Lower leg skin (tissue), 4 donors: Measurements from ENCODE around the gene TECTA. TPM values are rescaled to one million over a fixed set of nuclear protein-coding genes. Genes with fewer than 3 reads are reported as not detected.
"Not testable (repeated sequence)": the region's sequence is repeated elsewhere in the genome, so short reads cannot be mapped to it uniquely, and the experiment has no call there.

Source experiments
- DNase-seq, 2 donors: peaks; one replicate each; pipeline ENCODE4 v3.0.0-alpha.2; 2019; ENCODE audit warnings: low spot score in 2 of 2
- H3K4me3 ChIP-seq: fragments of 200-600 bp; sonication (generic); 2 replicates; pipeline ENCODE4 v1.5.1; 2017; ENCODE audit warnings: mild to moderate bottlenecking, low read depth; ENCODE audit not compliant: poor library complexity, severe bottlenecking
- POLR2A ChIP-seq, 2 donors: fragments of 450-650 bp; IDR thresholded peaks; one replicate each; pipeline ENCODE4 v1.6.1; 2016 to 2017; ENCODE audit warnings: antibody characterized with exemption in 2 of 2, mild to moderate bottlenecking in 1 of 2, moderate library complexity in 1 of 2
- WGBS, 2 donors: methylation state at CpG; one replicate each; pipeline ENCODE4 v1.1.5; 2018; 5-methylcytosine and 5-hydroxymethylcytosine counted together
- intact Hi-C: fragments of 100-400 bp; cut with DNase I; formaldehyde crosslinking; loops from one replicate; pipeline ENCODE4 v1.15.0; 2023; ENCODE audit warnings: low total_unique reads
- total RNA-seq, 4 donors: library from RNA; depleted of rRNA; stranded (reverse); fragments of >200 nt; gene quantifications; one replicate each; pipeline ENCODE4 v1.1.0, GENCODE V29; 2016
- TF ChIP-seq, protein P1 (sequence below), 3 donors: fragments of 450-650 bp; IDR thresholded peaks; one replicate each; pipeline ENCODE4 v1.5.1; 2016; ENCODE audit warnings: antibody characterized with exemption in 3 of 3, mild to moderate bottlenecking in 3 of 3, moderate library complexity in 2 of 3

The TECTA gene
- total RNA-seq, 4 donors from 2014 or later = 0.08 to 1.2 (median 0.20) TPM

DNA sequence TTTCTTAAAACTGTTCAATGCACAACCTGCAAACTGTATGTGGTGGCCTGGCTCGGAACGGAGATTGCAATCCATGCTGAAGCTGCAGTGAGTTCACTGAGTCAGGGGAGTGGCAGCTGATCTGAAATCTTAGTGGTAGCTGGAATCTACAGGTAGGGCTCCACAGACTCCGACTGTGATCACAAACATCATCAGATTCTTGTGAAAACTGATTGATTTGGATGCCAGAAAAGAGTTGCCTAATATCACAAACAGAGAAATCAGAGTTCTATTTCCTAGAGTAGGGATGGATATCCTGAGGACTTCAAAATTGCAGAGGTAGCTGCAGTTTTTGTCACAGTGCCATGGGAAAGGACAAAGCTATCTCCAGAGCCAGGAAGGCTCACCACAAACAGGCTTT lies 134.0 kb downstream of the TECTA start:
- WGBS, 2 donors = 74 to 81% methylated on average over 3 of the region's 3 CpGs
- TF ChIP-seq, protein P1, sequence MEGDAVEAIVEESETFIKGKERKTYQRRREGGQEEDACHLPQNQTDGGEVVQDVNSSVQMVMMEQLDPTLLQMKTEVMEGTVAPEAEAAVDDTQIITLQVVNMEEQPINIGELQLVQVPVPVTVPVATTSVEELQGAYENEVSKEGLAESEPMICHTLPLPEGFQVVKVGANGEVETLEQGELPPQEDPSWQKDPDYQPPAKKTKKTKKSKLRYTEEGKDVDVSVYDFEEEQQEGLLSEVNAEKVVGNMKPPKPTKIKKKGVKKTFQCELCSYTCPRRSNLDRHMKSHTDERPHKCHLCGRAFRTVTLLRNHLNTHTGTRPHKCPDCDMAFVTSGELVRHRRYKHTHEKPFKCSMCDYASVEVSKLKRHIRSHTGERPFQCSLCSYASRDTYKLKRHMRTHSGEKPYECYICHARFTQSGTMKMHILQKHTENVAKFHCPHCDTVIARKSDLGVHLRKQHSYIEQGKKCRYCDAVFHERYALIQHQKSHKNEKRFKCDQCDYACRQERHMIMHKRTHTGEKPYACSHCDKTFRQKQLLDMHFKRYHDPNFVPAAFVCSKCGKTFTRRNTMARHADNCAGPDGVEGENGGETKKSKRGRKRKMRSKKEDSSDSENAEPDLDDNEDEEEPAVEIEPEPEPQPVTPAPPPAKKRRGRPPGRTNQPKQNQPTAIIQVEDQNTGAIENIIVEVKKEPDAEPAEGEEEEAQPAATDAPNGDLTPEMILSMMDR (IDR thresholded peaks at IDR 0.05) = no peak
- TF ChIP-seq POLR2A (IDR thresholded peaks at IDR 0.05) = no peak
- DNase-seq = no peak
- no peak overlapping the region for H3K4me3 ChIP-seq
- intact Hi-C loops = no loop called here

DNA sequence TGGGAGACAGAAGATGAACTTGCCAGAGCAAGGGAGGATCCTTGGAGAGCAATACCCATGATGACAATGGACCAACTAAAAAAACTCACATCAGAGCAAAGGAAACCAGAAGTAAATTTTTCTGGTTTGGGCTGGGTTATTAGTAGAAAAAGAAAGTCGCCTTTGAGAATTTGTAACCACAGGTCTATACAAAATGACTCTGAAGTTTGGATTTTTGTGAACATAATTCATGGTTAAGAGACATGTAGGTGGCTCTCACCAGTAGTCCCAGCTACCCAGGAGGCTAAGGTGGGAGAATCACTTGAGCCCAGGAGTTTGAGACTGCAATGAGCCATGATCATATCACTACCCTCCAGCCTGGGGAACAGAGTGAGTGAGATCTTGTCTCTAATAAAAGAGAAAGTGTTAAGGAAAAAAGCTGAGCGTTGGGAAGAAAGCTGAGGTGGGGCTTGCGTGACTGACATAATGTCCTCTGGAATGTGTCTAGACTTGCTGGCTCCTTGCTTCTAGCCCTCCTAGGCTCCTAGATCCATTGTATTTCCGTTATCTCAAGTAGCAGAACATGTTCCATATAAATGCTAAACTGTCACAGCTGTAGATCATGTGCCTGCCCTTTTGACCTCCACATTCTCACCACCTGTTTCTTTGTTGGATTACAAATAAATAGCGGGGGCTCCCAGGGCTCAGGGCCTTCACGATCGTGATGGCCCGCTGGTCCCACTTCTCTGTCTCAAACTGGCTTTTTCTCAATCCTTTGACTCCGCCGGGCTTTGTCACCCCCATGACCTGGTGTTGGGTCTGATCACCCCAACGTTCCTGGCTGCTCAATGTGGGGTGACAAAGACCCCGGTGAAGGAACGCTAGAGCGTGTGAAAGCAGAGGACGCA lies 135.3 kb downstream of the TECTA start:
- no peak overlapping the region for H3K4me3 ChIP-seq
- intact Hi-C loops = no loop called here
- TF ChIP-seq, protein P1 (IDR thresholded peaks at IDR 0.05) = no peak
- no peak for TF ChIP-seq POLR2A (IDR thresholded peaks at IDR 0.05)
- DNase-seq = no peak
- 47 to 59% methylated on average over 15 of the region's 15 CpGs for WGBS, 2 donors

DNA sequence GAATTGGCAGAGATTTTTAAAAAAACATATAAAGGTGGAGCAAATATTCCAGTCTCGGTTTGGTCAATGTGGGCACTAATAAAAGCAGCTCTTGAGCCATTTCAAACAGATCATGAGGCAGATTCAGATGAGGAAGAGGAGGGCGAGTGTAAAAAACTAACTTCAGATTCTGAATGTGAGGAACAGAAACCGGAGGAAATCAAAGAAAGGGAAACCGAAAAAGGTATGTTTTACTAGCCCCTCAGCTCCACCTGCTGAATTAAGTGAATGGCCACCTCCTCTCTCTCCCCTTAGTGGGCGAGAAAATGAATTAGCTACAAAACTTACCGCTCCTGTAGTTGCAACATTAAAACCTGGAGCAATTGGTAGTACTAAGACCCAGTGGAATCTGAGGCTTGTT lies 136.2 kb downstream of the TECTA start:
- H3K4me3 ChIP-seq, DNase-seq, intact Hi-C loops: not testable (repeated sequence)
- WGBS, 2 donors = 74 to 82% methylated on average over 6 of the region's 6 CpGs

DNA sequence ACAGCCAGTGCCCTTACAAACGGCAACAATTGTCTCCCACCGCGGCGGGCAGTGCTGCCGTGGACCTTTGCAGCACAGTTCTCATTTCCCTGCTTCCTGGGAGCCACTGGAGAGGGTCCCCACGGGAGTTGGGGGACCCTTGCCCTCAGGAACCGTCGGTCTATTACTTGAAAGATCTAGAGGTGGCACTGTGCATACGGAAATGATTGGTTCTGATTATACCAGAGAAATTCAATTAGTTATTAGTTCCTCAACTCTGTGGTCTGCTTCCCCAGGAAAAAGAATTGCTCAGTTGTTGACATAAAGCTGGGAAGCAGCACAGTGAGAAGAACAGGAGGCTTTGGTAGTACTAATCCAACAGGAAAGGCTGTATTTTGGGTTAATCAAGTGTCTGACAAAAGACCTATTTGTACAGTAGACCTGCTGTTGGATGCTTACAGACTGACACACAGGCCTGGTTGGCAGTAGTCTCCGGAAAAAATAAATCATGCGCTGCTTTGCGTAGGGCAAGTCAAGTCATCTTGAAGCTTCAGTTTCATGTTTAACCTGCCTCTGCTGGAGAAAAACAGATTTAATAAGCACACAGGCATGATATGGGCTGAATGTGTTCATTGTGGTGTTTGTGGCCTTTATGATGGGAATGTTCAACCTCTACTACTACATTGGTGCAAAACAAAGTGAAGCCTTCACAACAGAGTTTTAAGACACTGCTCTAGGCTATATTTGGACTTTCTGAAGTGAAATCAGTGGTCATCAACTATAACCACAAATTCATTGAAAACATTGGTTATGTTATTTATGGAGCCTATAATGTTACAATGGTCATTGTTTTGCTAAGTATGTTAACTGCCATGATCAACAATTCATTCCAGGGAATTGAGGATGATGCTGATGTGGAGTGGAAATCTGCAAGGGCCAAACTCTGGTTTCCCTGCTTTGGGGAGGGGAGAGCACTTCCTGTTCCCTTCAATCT lies 136.9 kb downstream of the TECTA start:
- no peak overlapping the region for H3K4me3 ChIP-seq
- TF ChIP-seq POLR2A (IDR thresholded peaks at IDR 0.05) = no peak
- TF ChIP-seq, protein P1 (IDR thresholded peaks at IDR 0.05) = no peak
- intact Hi-C loops = no loop called here
- 55 to 58% methylated on average over 12 of the region's 12 CpGs for WGBS, 2 donors
- no peak for DNase-seq

DNA sequence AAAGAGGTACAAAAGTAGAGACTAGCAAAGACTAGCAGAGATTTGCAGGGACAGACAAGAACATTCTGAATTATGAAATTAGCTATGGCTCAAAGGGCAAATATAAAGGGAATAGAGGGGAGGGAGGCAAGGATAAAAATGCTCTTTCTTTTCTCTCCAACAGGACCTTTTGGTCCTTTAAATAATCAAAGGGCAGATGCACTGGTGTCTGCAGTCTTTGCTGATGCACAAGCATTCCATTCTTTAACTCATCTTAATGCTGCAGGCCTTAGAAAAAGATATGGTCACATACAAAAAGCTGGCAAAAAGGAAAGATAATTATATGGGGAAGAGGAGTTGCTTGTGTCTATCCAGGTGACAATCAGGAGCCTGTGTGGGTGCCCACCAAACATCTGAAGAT lies 137.9 kb downstream of the TECTA start:
- TF ChIP-seq POLR2A (IDR thresholded peaks at IDR 0.05) = no peak
- TF ChIP-seq, protein P1 (IDR thresholded peaks at IDR 0.05) = no peak
- no peak for DNase-seq
- intact Hi-C loops = no loop called here
- H3K4me3 ChIP-seq = no peak overlapping the region

DNA sequence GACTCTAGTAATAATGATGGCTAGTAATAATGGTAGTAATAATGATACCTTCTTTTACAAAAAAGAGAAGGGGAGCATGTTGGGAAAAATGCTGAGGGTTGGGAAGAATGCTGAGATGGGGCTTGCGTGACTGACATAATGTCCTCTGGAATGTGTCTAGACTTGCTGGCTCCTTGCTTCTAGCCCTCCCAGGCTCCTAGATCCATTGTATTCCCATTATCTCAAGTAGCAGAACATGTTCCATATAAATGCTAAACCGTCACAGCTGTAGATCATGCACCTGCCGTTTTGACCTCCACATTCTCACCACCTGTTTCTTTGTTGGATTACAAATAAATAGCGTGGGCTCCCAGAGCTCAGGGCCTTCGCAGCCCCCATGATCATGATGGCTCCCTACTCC lies 139.0 kb downstream of the TECTA start:
- DNase-seq, intact Hi-C loops, H3K4me3 ChIP-seq: not testable (repeated sequence)
- 65 to 68% methylated on average over 5 of the region's 5 CpGs for WGBS, 2 donors
